SK-N-SH (cell line): ENCODE data around the gene CFAP43. TPM values are rescaled to one million over a fixed set of nuclear protein-coding genes. Genes with fewer than 3 reads are reported as not detected.

Experiments
- CTCF ChIA-PET: fragments of 300-600, 350-600 bp; formaldehyde crosslinking; extraction: SDS; loops from one replicate; lab custom pipeline; 2021; lab: Yijun Ruan, JAX
- POLR2A ChIA-PET: fragments of 350-600 bp; sonication (Branson Sonifier 250); formaldehyde crosslinking; extraction: SDS; loops from one replicate; lab custom pipeline; 2020; ENCODE audit warnings: antibody characterized with exemption, inconsistent platforms; lab: Yijun Ruan, JAX
- DNase-seq: peaks from one replicate; pipeline ENCODE4 v3.0.0; 2012
- H2AFZ ChIP-seq: fragments of 200-600 bp; sonication (generic); 2 replicates; pipeline ENCODE4 v1.8.1; 2016; ENCODE audit warnings: antibody characterized with exemption, mild to moderate bottlenecking, low read depth
- H3F3A ChIP-seq: fragments of 200-600 bp; sonication (generic); replicated peaks from 2 replicates; pipeline ENCODE3; 2016; ENCODE audit warnings: antibody characterized with exemption, mild to moderate bottlenecking; ENCODE audit not compliant: insufficient read depth
- H3K27ac ChIP-seq, 2 experiments: fragments of 200-500 bp in 1 of 2; fragments of 200-600 bp in 1 of 2; sonication (Bioruptor generic) in 1 of 2; sonication (generic), shearing (Covaris generic) in 1 of 2; 2 replicates each; pipeline versions ENCODE4 v1.5.1 to v1.6.1; 2014 to 2016; ENCODE audit warnings: low read depth in 2 of 2, inconsistent platforms in 1 of 2, low read length in 1 of 2, mild to moderate bottlenecking in 1 of 2, mixed read lengths in 1 of 2
- H3K27me3 ChIP-seq: fragments of 200-600 bp; sonication (generic), shearing (Covaris generic); 2 replicates; pipeline ENCODE4 v1.6.1; 2016; ENCODE audit warnings: mixed run types; ENCODE audit not compliant: insufficient read depth
- H3K36me3 ChIP-seq, 2 experiments: fragments of 200-500 bp in 1 of 2; fragments of 200-600 bp in 1 of 2; sonication (Bioruptor generic) in 1 of 2; sonication (generic) in 1 of 2; replicated peaks in 1 of 2; 2 replicates each; pipeline versions ENCODE3 to v1.5.1; 2014 to 2016; ENCODE audit warnings: low read length in 1 of 2, mild to moderate bottlenecking in 1 of 2; ENCODE audit not compliant: insufficient read depth in 2 of 2, control insufficient read depth in 1 of 2
- H3K4me1 ChIP-seq, 2 experiments: fragments of 200-500 bp in 1 of 2; fragments of 200-600 bp in 1 of 2; sonication (Bioruptor generic) in 1 of 2; sonication (generic), shearing (Covaris generic) in 1 of 2; 2 replicates each; pipeline versions ENCODE4 v1.5.1 to v1.6.1; 2014 to 2016; ENCODE audit warnings: low read depth in 1 of 2, low read length in 1 of 2, mixed run types in 1 of 2; ENCODE audit not compliant: insufficient read depth in 2 of 2, control insufficient read depth in 1 of 2
- H3K4me2 ChIP-seq: fragments of 200-600 bp; sonication (generic), shearing (Covaris generic); 2 replicates; pipeline ENCODE4 v1.6.1; 2017; ENCODE audit warnings: mixed run types
- H3K4me3 ChIP-seq, 2 experiments: fragments of 200-500 bp in 1 of 2; fragments of 200-600 bp in 1 of 2; sonication (Bioruptor generic) in 1 of 2; sonication (generic), shearing (Covaris generic) in 1 of 2; 2 replicates each; pipeline versions ENCODE4 v1.5.1 to v1.8.1; 2014 to 2016; ENCODE audit warnings: low read depth in 2 of 2, inconsistent platforms in 1 of 2, low read length in 1 of 2, mild to moderate bottlenecking in 1 of 2, mixed read lengths in 1 of 2, moderate library complexity in 1 of 2
- H3K79me2 ChIP-seq: fragments of 200-600 bp; sonication (generic); 2 replicates; pipeline ENCODE4 v1.8.1; 2017; ENCODE audit warnings: mild to moderate bottlenecking; ENCODE audit not compliant: insufficient read depth
- H3K9ac ChIP-seq: fragments of 200-600 bp; sonication (generic); 2 replicates; pipeline ENCODE4 v1.6.1; 2017; ENCODE audit warnings: mixed run types
- H3K9me2 ChIP-seq: fragments of 200-600 bp; sonication (generic); 2 replicates; pipeline ENCODE4 v1.6.1; 2017; ENCODE audit warnings: mixed run types
- H3K9me3 ChIP-seq: fragments of 200-600 bp; sonication (generic); 2 replicates; pipeline ENCODE4 v1.6.1; 2017; ENCODE audit warnings: mixed run types, mild to moderate bottlenecking, moderate library complexity
- H4K20me1 ChIP-seq: fragments of 200-600 bp; sonication (generic); 2 replicates; pipeline ENCODE4 v1.6.1; 2017; ENCODE audit warnings: mild to moderate bottlenecking, mixed run types; ENCODE audit not compliant: insufficient read depth
- CHD2 ChIP-seq: fragments of 150-350 bp; IDR thresholded peaks from 2 replicates; pipeline ENCODE4 v1.6.1; 2018; ENCODE audit warnings: low read length; ENCODE audit not compliant: partially characterized antibody
- ELF1 ChIP-seq: IDR thresholded peaks from 2 replicates; pipeline ENCODE4 v1.4.0; 2012
- EP300 ChIP-seq, 2 experiments: IDR thresholded peaks; 2 replicates each; pipeline versions ENCODE4 v1.4.0 to v1.6.1; 2012; ENCODE audit warnings: borderline replicate concordance in 1 of 2, low read depth in 1 of 2, low read length in 1 of 2
- EZH2phosphoT487 ChIP-seq: fragments of 200-600 bp; sonication (generic); IDR thresholded peaks from 2 replicates; pipeline ENCODE4 v1.6.1; 2017; ENCODE audit warnings: low read depth, mixed run types, mild to moderate bottlenecking, antibody characterized with exemption, moderate library complexity, borderline replicate concordance
- FOXJ3 ChIP-seq: sonication (generic); formaldehyde crosslinking; IDR thresholded peaks from 2 replicates; pipeline ENCODE4 v1.5.1; 2020; ENCODE audit warnings: mild to moderate bottlenecking, missing genetic modification reagents
- GATA2 ChIP-seq: sonication (generic); formaldehyde crosslinking; IDR thresholded peaks from 2 replicates; pipeline ENCODE4 v1.5.0; 2020; ENCODE audit warnings: mild to moderate bottlenecking, missing genetic modification reagents
- MEF2A ChIP-seq: IDR thresholded peaks from 2 replicates; pipeline ENCODE4 v1.4.0; 2012; ENCODE audit warnings: low read depth, borderline replicate concordance
- NFIC ChIP-seq: IDR thresholded peaks from 2 replicates; pipeline ENCODE4 v1.4.0; 2012; ENCODE audit warnings: borderline replicate concordance
- NRF1 ChIP-seq: IDR thresholded peaks from 2 replicates; pipeline ENCODE4 v1.6.1; 2012; ENCODE audit warnings: low read depth, mild to moderate bottlenecking, low read length
- POLR2AphosphoS5 ChIP-seq: IDR thresholded peaks from 2 replicates; pipeline ENCODE4 v1.6.1; 2012; ENCODE audit warnings: low read depth, low read length
- RFX5 ChIP-seq: IDR thresholded peaks from 2 replicates; pipeline ENCODE4 v1.6.1; 2012; ENCODE audit warnings: mild to moderate bottlenecking, improper control_type of control experiment, low read length
- SIN3A ChIP-seq: IDR thresholded peaks from 2 replicates; pipeline ENCODE4 v1.6.1; 2012; ENCODE audit warnings: low read depth, mild to moderate bottlenecking, low read length, moderate library complexity, borderline replicate concordance
- SMC3 ChIP-seq: IDR thresholded peaks from 2 replicates; pipeline ENCODE4 v1.6.1; 2012; ENCODE audit warnings: low read depth, low read length, improper control_type of control experiment
- TAF1 ChIP-seq: IDR thresholded peaks from 2 replicates; pipeline ENCODE4 v1.6.1; 2012; ENCODE audit warnings: low read depth, mild to moderate bottlenecking, low read length, moderate library complexity, borderline replicate concordance
- TEAD4 ChIP-seq: IDR thresholded peaks from 2 replicates; pipeline ENCODE4 v1.4.0; 2012; ENCODE audit warnings: mild to moderate bottlenecking, borderline replicate concordance; ENCODE audit not compliant: insufficient read depth
- WGBS: methylation state at CpG from one replicate; pipeline ENCODE4 v1.1.6; 2017; ENCODE audit warnings: low lambda C conversion rate; 5-methylcytosine and 5-hydroxymethylcytosine counted together
- polyA plus RNA-seq, 3 experiments: library from polyadenylated mRNA; depleted of rRNA; stranded (reverse); fragments of >200 nt; gene quantifications; 2 replicates each; pipeline ENCODE4 v1.2.3, GENCODE V29; 2012
- TF ChIP-seq, protein P1 (sequence below): fragments of 200-600 bp; sonication (generic); IDR thresholded peaks from 2 replicates; pipeline ENCODE4 v1.6.1; 2017; ENCODE audit warnings: antibody characterized with exemption, mild to moderate bottlenecking, moderate library complexity
- TF ChIP-seq, protein P2 (sequence below): IDR thresholded peaks from 2 replicates; pipeline ENCODE4 v1.4.0; 2012; ENCODE audit warnings: low read depth, borderline replicate concordance
- TF ChIP-seq, protein P3 (sequence below): IDR thresholded peaks from 2 replicates; pipeline ENCODE4 v1.6.1; 2012; ENCODE audit warnings: mild to moderate bottlenecking, low read depth, low read length, moderate library complexity

CFAP43 gene
- polyA plus RNA-seq, 1 of the 3 experiments (the other 2 are of a cell fraction) = 0.35 TPM

DNA sequence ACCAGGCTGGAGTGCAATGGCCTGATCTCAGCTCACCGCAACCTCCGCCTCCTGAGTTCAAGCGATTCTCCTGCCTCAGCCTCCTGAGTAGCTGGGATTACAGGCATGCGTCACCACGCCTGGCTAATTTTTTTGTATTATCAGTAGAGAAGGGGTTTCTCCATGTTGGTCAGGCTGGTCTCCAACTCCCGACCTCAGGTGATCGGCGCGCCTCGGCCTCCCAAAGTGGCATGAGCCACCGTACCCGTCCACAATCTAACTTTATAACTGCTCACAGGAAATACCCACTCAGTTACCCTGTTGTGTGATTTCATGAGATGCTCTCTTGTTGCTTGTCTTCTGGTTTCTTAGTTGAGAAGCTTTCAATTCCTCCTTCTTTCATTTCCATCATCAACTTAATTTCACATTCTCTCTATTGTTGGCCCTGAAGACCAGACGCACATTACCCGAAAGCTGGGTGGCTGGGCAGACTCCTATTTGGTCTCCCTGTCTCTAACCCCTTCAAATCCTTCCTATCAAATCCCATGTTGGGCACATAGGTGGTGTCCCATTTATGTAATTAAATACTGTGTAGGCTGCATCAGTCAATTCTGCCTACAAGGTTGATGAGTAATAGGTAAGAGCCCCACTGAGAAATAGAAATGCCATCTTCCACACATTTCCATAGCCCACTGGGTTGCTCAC, 35.7 kb upstream of the CFAP43 start:
- peak overlapping the region; percentile 75 for H3K9ac ChIP-seq
- peaks cover 0 to 11% of the 10 kb centered on the region in 2 experiments; a peak in 2 of 4 replicates for H3K4me1 ChIP-seq
- H4K20me1 ChIP-seq = 0 out of 2 replicates have a peak, but pooled peaks cover 5% of the 10 kb centered on the region
- WGBS = 94% methylated on average over 14 of the region's 14 CpGs
- H2AFZ ChIP-seq = no peak overlapping the region
- H3K9me2 ChIP-seq = no peaks in the 10 kb centered on the region
- no peak for TF ChIP-seq NRF1
- peak overlapping the region; percentile 66 to 97 for H3K4me3 ChIP-seq
- no peaks in the 10 kb centered on the region for H3K9me3 ChIP-seq
- peaks cover 44 to 55% of the 10 kb centered on the region in 2 experiments for H3K36me3 ChIP-seq
- peaks cover 55% of the 10 kb centered on the region for H3K79me2 ChIP-seq
- POLR2A ChIA-PET = no interaction called here
- H3K27ac ChIP-seq = peak overlapping the region in 1 of 2 experiments; percentile 71; a peak in 2 of 4 replicates
- peaks cover 28% of the 10 kb centered on the region for H3F3A ChIP-seq
- CTCF ChIA-PET = interaction anchor here (2.8 kb wide), 1 partner anchor 12 kb away, joined by 7 read pairs; no protein-coding TSS in a partner anchor
- H3K27me3 ChIP-seq = no peaks in the 10 kb centered on the region
- no peak for DNase-seq
- peak overlapping the region; percentile 81 for H3K4me2 ChIP-seq

DNA sequence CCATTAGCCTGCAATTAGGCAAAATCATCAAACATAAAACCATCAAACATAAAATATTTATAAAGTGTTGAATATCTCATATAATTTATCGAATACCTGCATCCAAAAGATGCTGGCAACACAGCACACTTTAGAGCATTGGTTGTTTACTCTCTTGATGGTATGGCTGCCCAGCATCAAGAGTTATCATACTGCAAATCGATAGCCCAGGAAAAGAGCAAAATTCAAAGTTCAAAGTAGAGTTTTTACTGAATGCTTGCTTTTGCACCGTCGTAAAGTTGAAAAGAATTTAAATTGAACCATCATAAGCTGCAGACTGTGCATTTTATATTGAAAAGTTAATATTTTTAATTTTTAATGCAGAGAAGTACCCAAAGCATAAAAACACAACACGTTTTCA, 32.6 kb upstream of the CFAP43 start:
- Histone ChIP-seq H3K9me3 (no peaks in the 10 kb centered on the region), H3K27me3 (no peaks in the 10 kb centered on the region), H3K36me3 (peaks cover 70 to 79% of the 10 kb centered on the region in 2 experiments), H3K4me3 (no peak overlapping the region), H3K27ac (no peak overlapping the region), H3K79me2 (peaks cover 75% of the 10 kb centered on the region), H4K20me1 (peaks cover 10% of the 10 kb centered on the region), H3K4me1 (peaks cover 17% of the 10 kb centered on the region in 2 experiments; a peak in 3 of 4 replicates), H3K9ac (no peak overlapping the region), H3F3A (peaks cover 38% of the 10 kb centered on the region), H3K4me2 (no peak overlapping the region), H2AFZ (no peak overlapping the region), H3K9me2 (no peaks in the 10 kb centered on the region)
- 96% methylated on average over 5 of the region's 5 CpGs for WGBS
- ChIA-PET POLR2A (no interaction called here), CTCF (interaction anchor here (2.2 kb wide), 1 partner anchor 9 kb away, joined by 8 read pairs; no protein-coding TSS in a partner anchor)
- TF ChIP-seq TAF1 = no peak
- TF ChIP-seq, protein P1, sequence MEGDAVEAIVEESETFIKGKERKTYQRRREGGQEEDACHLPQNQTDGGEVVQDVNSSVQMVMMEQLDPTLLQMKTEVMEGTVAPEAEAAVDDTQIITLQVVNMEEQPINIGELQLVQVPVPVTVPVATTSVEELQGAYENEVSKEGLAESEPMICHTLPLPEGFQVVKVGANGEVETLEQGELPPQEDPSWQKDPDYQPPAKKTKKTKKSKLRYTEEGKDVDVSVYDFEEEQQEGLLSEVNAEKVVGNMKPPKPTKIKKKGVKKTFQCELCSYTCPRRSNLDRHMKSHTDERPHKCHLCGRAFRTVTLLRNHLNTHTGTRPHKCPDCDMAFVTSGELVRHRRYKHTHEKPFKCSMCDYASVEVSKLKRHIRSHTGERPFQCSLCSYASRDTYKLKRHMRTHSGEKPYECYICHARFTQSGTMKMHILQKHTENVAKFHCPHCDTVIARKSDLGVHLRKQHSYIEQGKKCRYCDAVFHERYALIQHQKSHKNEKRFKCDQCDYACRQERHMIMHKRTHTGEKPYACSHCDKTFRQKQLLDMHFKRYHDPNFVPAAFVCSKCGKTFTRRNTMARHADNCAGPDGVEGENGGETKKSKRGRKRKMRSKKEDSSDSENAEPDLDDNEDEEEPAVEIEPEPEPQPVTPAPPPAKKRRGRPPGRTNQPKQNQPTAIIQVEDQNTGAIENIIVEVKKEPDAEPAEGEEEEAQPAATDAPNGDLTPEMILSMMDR = no peak
- TF ChIP-seq FOXJ3 = no peak
- TF ChIP-seq, protein P2, sequence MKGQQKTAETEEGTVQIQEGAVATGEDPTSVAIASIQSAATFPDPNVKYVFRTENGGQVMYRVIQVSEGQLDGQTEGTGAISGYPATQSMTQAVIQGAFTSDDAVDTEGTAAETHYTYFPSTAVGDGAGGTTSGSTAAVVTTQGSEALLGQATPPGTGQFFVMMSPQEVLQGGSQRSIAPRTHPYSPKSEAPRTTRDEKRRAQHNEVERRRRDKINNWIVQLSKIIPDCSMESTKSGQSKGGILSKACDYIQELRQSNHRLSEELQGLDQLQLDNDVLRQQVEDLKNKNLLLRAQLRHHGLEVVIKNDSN = no peak
- TF ChIP-seq SMC3 = no peak
- TF ChIP-seq ELF1 = no peak
- TF ChIP-seq EZH2phosphoT487 = no peak
- no peak for TF ChIP-seq EP300 (IDR thresholded peaks at IDR 0.05; ENCODE audit: borderline replicate concordance in 1 of 2, low read depth in 1 of 2, low read length in 1 of 2)
- TF ChIP-seq CHD2 = no peak
- TF ChIP-seq GATA2 = no peak
- TF ChIP-seq TEAD4 = no peak
- TF ChIP-seq SIN3A = no peak
- no peak for TF ChIP-seq POLR2AphosphoS5
- TF ChIP-seq RFX5 = no peak
- no peak for TF ChIP-seq NFIC
- no peak for TF ChIP-seq MEF2A
- TF ChIP-seq, protein P3, sequence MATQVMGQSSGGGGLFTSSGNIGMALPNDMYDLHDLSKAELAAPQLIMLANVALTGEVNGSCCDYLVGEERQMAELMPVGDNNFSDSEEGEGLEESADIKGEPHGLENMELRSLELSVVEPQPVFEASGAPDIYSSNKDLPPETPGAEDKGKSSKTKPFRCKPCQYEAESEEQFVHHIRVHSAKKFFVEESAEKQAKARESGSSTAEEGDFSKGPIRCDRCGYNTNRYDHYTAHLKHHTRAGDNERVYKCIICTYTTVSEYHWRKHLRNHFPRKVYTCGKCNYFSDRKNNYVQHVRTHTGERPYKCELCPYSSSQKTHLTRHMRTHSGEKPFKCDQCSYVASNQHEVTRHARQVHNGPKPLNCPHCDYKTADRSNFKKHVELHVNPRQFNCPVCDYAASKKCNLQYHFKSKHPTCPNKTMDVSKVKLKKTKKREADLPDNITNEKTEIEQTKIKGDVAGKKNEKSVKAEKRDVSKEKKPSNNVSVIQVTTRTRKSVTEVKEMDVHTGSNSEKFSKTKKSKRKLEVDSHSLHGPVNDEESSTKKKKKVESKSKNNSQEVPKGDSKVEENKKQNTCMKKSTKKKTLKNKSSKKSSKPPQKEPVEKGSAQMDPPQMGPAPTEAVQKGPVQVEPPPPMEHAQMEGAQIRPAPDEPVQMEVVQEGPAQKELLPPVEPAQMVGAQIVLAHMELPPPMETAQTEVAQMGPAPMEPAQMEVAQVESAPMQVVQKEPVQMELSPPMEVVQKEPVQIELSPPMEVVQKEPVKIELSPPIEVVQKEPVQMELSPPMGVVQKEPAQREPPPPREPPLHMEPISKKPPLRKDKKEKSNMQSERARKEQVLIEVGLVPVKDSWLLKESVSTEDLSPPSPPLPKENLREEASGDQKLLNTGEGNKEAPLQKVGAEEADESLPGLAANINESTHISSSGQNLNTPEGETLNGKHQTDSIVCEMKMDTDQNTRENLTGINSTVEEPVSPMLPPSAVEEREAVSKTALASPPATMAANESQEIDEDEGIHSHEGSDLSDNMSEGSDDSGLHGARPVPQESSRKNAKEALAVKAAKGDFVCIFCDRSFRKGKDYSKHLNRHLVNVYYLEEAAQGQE = no peak
- no peak for DNase-seq
